Measurements from ENCODE around the gene DHRSX. TPM values are rescaled to one million over a fixed set of nuclear protein-coding genes. Genes with fewer than 3 reads are reported as not detected.
"Not testable (repeated sequence)": the region's sequence is repeated elsewhere in the genome, so short reads cannot be mapped to it uniquely, and the experiment has no call there.

The DHRSX gene
- total and polyA plus RNA-seq, 4 experiments from 2014 or later = 12.1 to 23.5 (median 16.5) TPM

DNA sequence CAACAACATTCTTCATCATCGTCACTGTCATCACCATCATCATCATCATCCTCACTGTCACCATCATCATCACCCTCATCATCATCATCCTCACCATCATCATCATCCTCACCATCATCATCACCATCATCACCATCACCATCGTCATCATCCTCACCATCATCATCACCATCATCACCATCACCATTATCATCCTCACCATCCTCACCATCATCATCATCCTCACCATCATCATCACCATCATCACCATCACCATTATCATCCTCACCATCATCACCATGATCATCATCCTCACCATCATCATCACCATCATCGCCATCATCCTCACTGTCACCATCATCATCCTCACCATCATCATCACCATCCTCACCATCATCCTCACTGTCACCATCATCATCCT is 18.9 kb upstream of the DHRSX start:
- H3K27ac ChIP-seq (ENCODE audit: low read depth, low read length); POLR2A ChIA-PET (ENCODE audit: partially characterized antibody); H3K27me3 ChIP-seq (ENCODE audit: insufficient read depth, low read length); intact Hi-C loops (cut with micrococcal nuclease); DNase-seq; H3K4me1 Mint-ChIP-seq; H3K36me3 ChIP-seq (ENCODE audit: insufficient read depth, low read length); H3K9me3 Mint-ChIP-seq; H3K9me3 ChIP-seq (ENCODE audit: control insufficient read depth in 1 of 2, low read length in 2 of 2); H3K4me3 ChIP-seq (ENCODE audit: low read length in 2 of 2); CTCF ChIA-PET (ENCODE audit: partially characterized antibody); H3K27ac Mint-ChIP-seq; H3K4me1 ChIP-seq (ENCODE audit: insufficient read depth, low read length); H3K4me3 Mint-ChIP-seq; H3K36me3 Mint-ChIP-seq: not testable (repeated sequence)
- peaks cover 8 to 16% of the 10 kb centered on the region in 2 donors for H3K27me3 Mint-ChIP-seq

GRCh38 chrX:2517055-2517454 is 16.3 kb upstream of the DHRSX start:
- peaks cover 0 to 2% (median under 1%) of the 10 kb centered on the region in 4 donors for H3K4me1 Mint-ChIP-seq
- no peak for DNase-seq
- intact Hi-C loops (cut with micrococcal nuclease) = no loop called here
- H3K27me3 Mint-ChIP-seq = peaks cover 5 to 7% of the 10 kb centered on the region in 2 donors
- no peaks in the 10 kb centered on the region for H3K9me3 Mint-ChIP-seq
- Histone ChIP-seq H3K9me3 (ENCODE audit: control insufficient read depth in 1 of 2, low read length in 2 of 2) (no peaks in the 10 kb centered on the region), H3K4me3 (ENCODE audit: low read length in 2 of 2) (no peak overlapping the region), H3K27me3 (ENCODE audit: insufficient read depth, low read length) (no peaks in the 10 kb centered on the region), H3K27ac (ENCODE audit: low read depth, low read length) (no peak overlapping the region), H3K4me1 (ENCODE audit: insufficient read depth, low read length) (no peaks in the 10 kb centered on the region), H3K36me3 (ENCODE audit: insufficient read depth, low read length) (no peaks in the 10 kb centered on the region)
- H3K36me3 Mint-ChIP-seq = no peaks in the 10 kb centered on the region
- no peak overlapping the region for H3K4me3 Mint-ChIP-seq
- ChIA-PET CTCF (ENCODE audit: partially characterized antibody) (no interaction called here), POLR2A (ENCODE audit: partially characterized antibody) (no interaction called here)
- H3K27ac Mint-ChIP-seq = no peak overlapping the region

- Mint-ChIP-seq H3K27ac (no peak overlapping the region), H3K9me3 (no peaks in the 10 kb centered on the region), H3K36me3 (no peaks in the 10 kb centered on the region), H3K27me3 (peaks cover 5 to 7% of the 10 kb centered on the region in 2 donors), H3K4me1 (peaks cover 0 to 2% (median under 1%) of the 10 kb centered on the region in 4 donors), H3K4me3 (no peak overlapping the region)
- H3K36me3 ChIP-seq (ENCODE audit: insufficient read depth, low read length) = no peaks in the 10 kb centered on the region
- no peak overlapping the region for H3K27ac ChIP-seq (ENCODE audit: low read depth, low read length)
- H3K9me3 ChIP-seq (ENCODE audit: control insufficient read depth in 1 of 2, low read length in 2 of 2) = no peaks in the 10 kb centered on the region
- intact Hi-C loops (cut with micrococcal nuclease) = no loop called here
- no peak for DNase-seq
- CTCF ChIA-PET (ENCODE audit: partially characterized antibody) = no interaction called here
- H3K4me3 ChIP-seq (ENCODE audit: low read length in 2 of 2) = no peak overlapping the region
- no peaks in the 10 kb centered on the region for H3K4me1 ChIP-seq (ENCODE audit: insufficient read depth, low read length)
- no peaks in the 10 kb centered on the region for H3K27me3 ChIP-seq (ENCODE audit: insufficient read depth, low read length)
- POLR2A ChIA-PET (ENCODE audit: partially characterized antibody) = no interaction called here
These were observed 15.8 kb upstream of the DHRSX start for GRCh38 chrX:2516623-2517022.

DNA sequence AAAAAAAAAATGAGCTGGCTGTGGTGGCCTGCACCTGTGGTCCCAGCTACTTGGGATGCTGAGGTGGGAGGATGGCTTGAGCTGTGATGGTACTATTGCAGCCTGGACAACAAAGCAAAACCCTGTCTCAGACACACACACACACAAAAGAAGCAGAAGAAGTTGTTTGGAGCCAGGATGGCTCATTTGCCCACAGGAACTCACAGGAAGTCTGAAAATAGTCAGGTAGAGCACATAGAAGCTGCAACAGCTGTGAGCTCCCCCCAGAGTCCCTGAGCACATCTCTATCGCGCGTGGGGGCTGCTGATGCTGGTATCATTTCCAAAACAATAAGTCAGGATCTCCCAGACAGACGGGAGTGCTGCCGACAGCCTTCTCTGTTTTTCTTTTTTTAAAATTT is 13.4 kb upstream of the DHRSX start:
- Mint-ChIP-seq H3K36me3 (no peaks in the 10 kb centered on the region), H3K9me3 (no peaks in the 10 kb centered on the region), H3K4me1 (peaks cover 0 to 2% (median under 1%) of the 10 kb centered on the region in 4 donors), H3K4me3 (no peak overlapping the region), H3K27me3 (peaks cover 7 to 8% of the 10 kb centered on the region in 2 donors), H3K27ac (no peak overlapping the region)
- no peak overlapping the region for H3K27ac ChIP-seq (ENCODE audit: low read depth, low read length)
- H3K27me3 ChIP-seq (ENCODE audit: insufficient read depth, low read length) = no peaks in the 10 kb centered on the region
- intact Hi-C loops (cut with micrococcal nuclease) = no loop called here
- POLR2A ChIA-PET (ENCODE audit: partially characterized antibody) = no interaction called here
- H3K9me3 ChIP-seq (ENCODE audit: control insufficient read depth in 1 of 2, low read length in 2 of 2) = no peaks in the 10 kb centered on the region
- H3K36me3 ChIP-seq (ENCODE audit: insufficient read depth, low read length) = no peaks in the 10 kb centered on the region
- H3K4me1 ChIP-seq (ENCODE audit: insufficient read depth, low read length) = no peaks in the 10 kb centered on the region
- CTCF ChIA-PET (ENCODE audit: partially characterized antibody) = no interaction called here
- no peak overlapping the region for H3K4me3 ChIP-seq (ENCODE audit: low read length in 2 of 2)
- DNase-seq = no peak

- intact Hi-C loops (cut with micrococcal nuclease) = no loop called here
These were observed 12.4 kb upstream of the DHRSX start for GRCh38 chrX:2513121-2513664.

DNA sequence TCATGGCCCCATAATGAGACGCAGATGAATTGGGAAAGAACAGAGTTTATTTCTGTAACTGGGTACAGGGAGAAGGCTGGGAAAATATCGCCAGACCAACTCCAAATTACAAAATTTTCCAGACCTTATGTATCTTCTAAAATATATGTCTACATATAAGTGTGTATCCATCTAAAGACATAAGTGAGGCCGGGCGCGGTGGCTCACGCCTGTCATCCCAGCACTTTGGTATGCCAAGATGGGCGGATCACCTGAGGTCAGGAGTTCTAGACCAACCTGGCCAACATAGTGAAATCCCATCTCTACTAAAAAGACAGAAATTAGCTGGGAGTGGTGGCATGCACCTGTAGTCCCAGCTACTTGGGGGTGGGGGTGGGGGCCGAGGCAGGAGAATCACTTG is 11.7 kb upstream of the DHRSX start:
- Histone ChIP-seq H3K4me3 (ENCODE audit: low read length in 2 of 2) (no peak overlapping the region), H3K4me1 (ENCODE audit: insufficient read depth, low read length) (no peaks in the 10 kb centered on the region), H3K36me3 (ENCODE audit: insufficient read depth, low read length) (no peaks in the 10 kb centered on the region), H3K9me3 (ENCODE audit: control insufficient read depth in 1 of 2, low read length in 2 of 2) (no peaks in the 10 kb centered on the region), H3K27ac (ENCODE audit: low read depth, low read length) (no peak overlapping the region), H3K27me3 (ENCODE audit: insufficient read depth, low read length) (no peaks in the 10 kb centered on the region)
- H3K4me3 Mint-ChIP-seq = no peak overlapping the region
- ChIA-PET CTCF (ENCODE audit: partially characterized antibody) (no interaction called here), POLR2A (ENCODE audit: partially characterized antibody) (no interaction called here)
- H3K36me3 Mint-ChIP-seq = no peaks in the 10 kb centered on the region
- no peak for DNase-seq
- H3K9me3 Mint-ChIP-seq = peaks cover 0 to 1% (median 0%) of the 10 kb centered on the region in 8 donors
- intact Hi-C loops (cut with micrococcal nuclease) = no loop called here
- H3K4me1 Mint-ChIP-seq = peaks cover 0 to 2% (median under 1%) of the 10 kb centered on the region in 4 donors
- peaks cover 7 to 8% of the 10 kb centered on the region in 2 donors for H3K27me3 Mint-ChIP-seq
- H3K27ac Mint-ChIP-seq = no peak overlapping the region

More at GRCh38 chrX:2513121-2513664, 12.4 kb upstream of the DHRSX start:
- no peak overlapping the region for H3K4me3 ChIP-seq (ENCODE audit: low read length in 2 of 2)
- H3K4me1 ChIP-seq (ENCODE audit: insufficient read depth, low read length) = no peaks in the 10 kb centered on the region
- no peaks in the 10 kb centered on the region for H3K36me3 ChIP-seq (ENCODE audit: insufficient read depth, low read length)
- Mint-ChIP-seq H3K27me3 (peaks cover 7 to 8% of the 10 kb centered on the region in 2 donors), H3K4me3 (no peak overlapping the region), H3K36me3 (no peaks in the 10 kb centered on the region), H3K27ac (no peak overlapping the region), H3K9me3 (peaks cover 0 to 1% (median 0%) of the 10 kb centered on the region in 8 donors), H3K4me1 (peaks cover 0 to 2% (median under 1%) of the 10 kb centered on the region in 4 donors)
- ChIA-PET CTCF (ENCODE audit: partially characterized antibody) (no interaction called here), POLR2A (ENCODE audit: partially characterized antibody) (no interaction called here)
- no peak overlapping the region for H3K27ac ChIP-seq (ENCODE audit: low read depth, low read length)
- no peaks in the 10 kb centered on the region for H3K9me3 ChIP-seq (ENCODE audit: control insufficient read depth in 1 of 2, low read length in 2 of 2)
- no peak for DNase-seq
- H3K27me3 ChIP-seq (ENCODE audit: insufficient read depth, low read length) = no peaks in the 10 kb centered on the region

- H3K9me3 Mint-ChIP-seq = peaks cover 0 to 1% (median 0%) of the 10 kb centered on the region in 8 donors
- no peaks in the 10 kb centered on the region for H3K4me1 Mint-ChIP-seq
- Histone ChIP-seq H3K27ac (ENCODE audit: low read depth, low read length) (no peak overlapping the region), H3K36me3 (ENCODE audit: insufficient read depth, low read length) (no peaks in the 10 kb centered on the region), H3K4me3 (ENCODE audit: low read length in 2 of 2) (no peak overlapping the region), H3K4me1 (ENCODE audit: insufficient read depth, low read length) (no peaks in the 10 kb centered on the region), H3K27me3 (ENCODE audit: insufficient read depth, low read length) (no peaks in the 10 kb centered on the region), H3K9me3 (ENCODE audit: control insufficient read depth in 1 of 2, low read length in 2 of 2) (no peaks in the 10 kb centered on the region)
- POLR2A ChIA-PET (ENCODE audit: partially characterized antibody) = no interaction called here
- H3K4me3 Mint-ChIP-seq = no peak overlapping the region
- intact Hi-C loops (cut with micrococcal nuclease) = no loop called here
- DNase-seq = no peak
- H3K27ac Mint-ChIP-seq = no peak overlapping the region
- H3K36me3 Mint-ChIP-seq = no peaks in the 10 kb centered on the region
- peaks cover 5% of the 10 kb centered on the region in 2 donors for H3K27me3 Mint-ChIP-seq
- CTCF ChIA-PET (ENCODE audit: partially characterized antibody) = no interaction called here
These were observed 10.6 kb upstream of the DHRSX start for GRCh38 chrX:2511326-2511725.

All from CD4-positive, alpha-beta memory T cell (primary cell).